Hematopoietic multipotent progenitor cell treated with erythropoietin and hydrocortisone succinate and interleukin-3 and kit ligand, for 15 days (in vitro differentiated cells): Measurements from ENCODE around the gene TLN1.

ENCODE experiments used
- DNase-seq: peaks from one replicate; pipeline ENCODE4 v3.0.0-alpha.2; 2015; ENCODE audit warnings: low spot score

Gene TLN1

DNA sequence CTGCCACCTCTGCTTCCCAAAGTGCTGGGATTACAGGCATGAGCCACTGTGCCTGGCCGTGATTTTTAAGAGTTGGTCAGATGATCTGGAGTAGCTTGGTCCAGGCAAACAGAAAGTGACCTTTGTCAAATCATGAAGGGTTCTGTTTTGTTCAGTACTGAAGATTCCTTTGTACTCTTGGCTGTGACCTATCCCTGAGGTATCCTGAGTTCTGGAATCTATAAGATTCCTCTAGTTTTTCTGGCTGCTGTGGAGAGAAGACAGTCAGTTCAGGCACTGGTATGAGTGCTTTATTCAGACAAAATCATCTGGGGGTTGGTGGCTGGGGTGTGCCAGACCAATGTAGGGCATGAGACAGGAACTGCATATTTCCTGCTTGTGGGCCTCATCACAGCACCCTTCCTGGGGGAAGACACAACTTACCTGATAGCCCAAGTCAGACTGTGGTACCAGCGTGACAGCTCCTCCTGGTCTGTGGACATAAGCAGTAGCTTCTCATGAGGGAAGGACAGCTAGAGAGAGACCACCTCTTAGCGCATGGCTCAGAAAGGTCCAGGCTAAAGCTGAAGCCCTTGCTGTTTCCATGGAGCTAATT is 70.1 kb downstream of the TLN1 start:
- DNase-seq, result no peak

- no peak for DNase-seq
These were observed 71.0 kb downstream of the TLN1 start for GRCh38 chr9:35660966-35661415.

DNA sequence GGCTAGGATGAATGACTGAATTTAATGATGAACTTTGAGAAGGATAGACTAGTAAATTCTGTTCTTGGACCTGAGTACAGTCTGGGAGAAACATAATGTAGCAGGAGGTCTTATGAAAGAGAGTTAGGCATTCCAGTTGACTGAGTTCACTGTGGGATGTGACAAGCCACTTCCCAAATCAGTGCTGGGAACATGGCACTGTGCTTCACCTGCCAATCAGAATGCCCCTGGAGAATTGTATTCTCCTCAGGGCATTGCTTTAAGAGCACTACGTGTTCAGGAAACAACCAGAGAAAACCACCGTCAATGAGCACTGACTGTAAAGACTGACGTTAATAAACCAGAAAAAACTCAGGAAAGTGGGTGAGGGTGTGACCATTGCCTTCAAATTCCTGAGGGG is 72.7 kb downstream of the TLN1 start:
- DNase-seq, result no peak

- no peak for DNase-seq
These were observed 73.1 kb downstream of the TLN1 start for GRCh38 chr9:35658968-35659220.

GRCh38 chr9:35658137-35658967 is 73.6 kb downstream of the TLN1 start, which contains the start of gene CCDC107:
CCDC107 (plus strand) TSS chr9:35658292; CDS start chr9:35658380, 88 bp downstream.
- peak; percentile 92 for DNase-seq

DNA sequence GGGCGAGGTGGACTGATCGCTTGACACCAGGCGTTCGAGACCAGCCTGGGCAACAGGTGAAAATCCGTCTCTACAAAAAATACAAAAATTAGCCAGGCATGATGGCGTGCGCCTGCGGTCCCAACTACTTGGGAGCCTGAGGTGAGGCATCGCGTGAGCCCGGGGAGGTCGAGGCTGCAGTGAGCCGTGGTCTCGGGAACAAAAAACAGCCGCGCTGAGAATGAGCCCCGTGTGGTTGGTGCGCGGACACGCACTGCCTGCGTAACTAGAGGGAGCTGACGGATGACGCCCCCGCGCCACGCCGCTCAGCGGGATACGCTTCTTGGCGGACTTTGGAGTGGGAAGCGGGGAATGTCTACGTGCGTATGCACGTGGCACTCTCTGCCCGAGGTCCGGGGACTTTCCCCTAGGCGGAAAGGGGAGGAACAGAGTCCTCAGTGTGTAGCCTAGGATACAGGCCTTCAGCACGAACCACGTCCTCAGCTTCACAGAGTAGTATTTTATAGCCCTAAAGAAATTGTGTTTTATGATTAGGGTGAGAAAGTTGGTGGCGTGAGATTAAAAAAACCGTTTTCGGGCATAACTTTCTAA is 74.4 kb downstream of the TLN1 start, which contains the start of gene RMRP:
Gene RMRP (minus strand): TSS at position 474 of the 591 bp plus-strand sequence.
- peak; percentile 97 for DNase-seq

GRCh38 chr9:35656831-35657545 is 75.0 kb downstream of the TLN1 start:
- no peak for DNase-seq

DNA sequence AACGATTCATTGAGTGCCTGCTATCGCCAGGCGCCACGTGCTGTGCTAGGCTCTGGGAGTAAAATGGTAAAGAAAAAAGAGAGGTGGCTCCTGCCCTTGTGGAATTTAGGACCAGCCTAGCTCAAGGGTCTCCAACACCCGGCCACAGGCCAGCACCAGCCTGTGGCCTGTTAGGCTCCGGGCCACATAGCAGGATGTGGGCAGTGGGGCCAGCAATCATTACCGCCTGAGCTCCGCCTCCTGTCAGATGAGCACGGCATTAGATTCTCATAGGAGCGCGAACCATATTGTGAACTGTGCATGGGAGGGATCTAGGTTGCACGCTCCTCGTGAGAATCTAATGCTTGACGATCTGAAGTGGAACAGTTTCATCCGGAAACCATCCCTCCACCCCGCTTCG is 75.6 kb downstream of the TLN1 start:
- DNase-seq, result no peak

GRCh38 chr9:35653611-35654010 is 78.4 kb downstream of the TLN1 start:
- DNase-seq, result no peak

DNA sequence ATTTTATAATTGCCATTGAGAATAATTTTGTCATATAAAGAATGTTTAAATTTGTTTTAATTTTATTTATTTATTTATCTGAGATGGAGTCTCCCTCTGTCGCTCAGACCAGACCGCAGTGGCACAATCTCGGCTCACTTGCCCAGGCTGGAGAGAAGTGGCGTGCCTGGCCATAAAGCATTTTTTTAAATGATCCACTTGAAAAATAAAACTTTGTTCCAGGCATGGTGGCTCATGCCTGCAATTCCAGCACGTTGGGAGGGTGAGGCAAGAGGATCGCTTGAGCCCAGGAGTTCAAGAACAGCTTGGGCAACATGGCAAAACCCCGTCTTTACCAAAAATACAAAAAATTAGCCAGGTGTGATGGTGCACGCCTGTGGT is 79.2 kb downstream of the TLN1 start:
- no peak for DNase-seq

DNA sequence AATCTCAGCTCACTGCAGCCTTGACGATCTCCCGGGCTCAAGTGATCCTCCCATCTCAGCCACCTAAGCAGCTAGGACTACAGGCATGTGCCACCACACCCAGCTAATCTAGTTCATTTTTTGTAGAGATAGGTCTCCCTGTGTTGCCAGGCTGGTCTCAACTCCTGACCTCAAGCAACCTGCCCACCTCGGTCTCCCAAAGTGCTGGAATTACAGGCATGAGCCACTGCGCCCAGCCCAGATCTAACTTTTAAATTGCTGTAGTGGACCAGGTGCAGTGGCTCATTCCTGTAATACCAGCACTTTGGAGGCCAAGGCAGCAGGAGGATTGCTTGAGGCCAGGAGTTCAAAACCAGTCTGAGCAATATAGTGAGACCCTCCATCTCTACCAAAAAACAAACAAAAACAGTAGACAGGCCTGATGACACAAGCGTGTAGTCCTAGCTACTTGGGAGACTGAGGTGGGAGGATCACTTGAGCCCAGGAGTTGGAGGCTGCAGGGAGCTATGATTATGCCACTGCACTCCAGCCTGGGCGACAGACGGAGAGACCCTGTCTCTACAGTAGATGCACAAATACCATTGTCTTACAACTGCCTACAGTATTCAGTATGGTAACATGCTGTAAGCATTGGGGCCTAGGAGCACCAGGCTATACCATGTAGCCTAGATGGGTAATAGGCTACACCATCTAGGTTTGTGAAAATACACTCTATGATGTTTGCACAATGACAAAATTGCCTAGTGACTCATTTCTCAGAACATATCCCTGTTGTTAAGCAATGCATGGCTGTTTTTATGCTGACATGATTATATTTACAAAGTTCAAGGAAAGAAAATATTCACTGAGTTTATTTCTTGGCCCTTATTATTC is 79.8 kb downstream of the TLN1 start:
- DNase-seq, result no peak

DNA sequence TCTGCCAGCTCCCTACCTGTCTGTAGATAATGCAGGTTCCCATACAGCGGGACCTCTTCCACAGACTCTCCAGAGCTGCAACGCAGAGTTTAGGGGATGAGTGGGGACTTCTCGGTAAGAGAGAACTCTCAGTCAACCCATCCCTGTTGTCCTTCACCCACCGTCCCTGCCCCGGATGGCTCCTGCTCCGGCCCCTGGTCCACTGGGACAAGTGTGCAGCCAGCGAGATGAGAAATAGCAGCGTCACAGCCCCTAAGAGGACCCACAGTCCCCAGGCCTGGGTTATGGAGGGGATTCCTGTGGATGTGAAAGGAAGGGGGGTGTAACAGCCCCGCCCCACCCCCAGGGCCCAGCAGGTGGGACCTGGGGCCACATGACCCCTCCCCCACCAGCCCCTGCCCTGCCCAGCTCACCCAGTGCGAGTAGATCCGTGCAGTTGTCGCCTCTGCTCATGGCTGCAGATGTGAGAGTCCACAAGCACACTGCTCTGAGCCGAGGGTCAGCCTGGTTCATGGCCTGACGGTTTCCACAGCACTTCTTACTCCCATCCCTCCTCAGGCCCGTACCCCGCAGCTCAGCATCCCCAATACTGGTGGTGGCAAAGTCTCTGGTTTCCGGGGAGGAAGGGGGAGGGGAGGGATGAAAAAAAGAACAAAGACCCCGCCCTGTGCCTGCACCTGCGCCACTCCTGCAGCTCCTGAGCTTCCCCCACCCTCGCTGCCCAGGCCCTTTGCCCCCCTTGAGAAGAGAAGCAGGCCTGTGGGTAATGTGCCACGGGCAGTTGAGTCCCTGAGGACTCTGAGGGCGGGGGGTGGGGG is 81.4 kb downstream of the TLN1 start, which contains the start of gene SIT1:
Gene SIT1 (minus strand): TSS at position 591 of the 818 bp plus-strand sequence. CDS start 78 bp downstream, at position 513.
- no peak for DNase-seq

- no peak for DNase-seq
These were observed 82.3 kb downstream of the TLN1 start for GRCh38 chr9:35649431-35650340.
